ENCODE measurements around the gene AGAP2. TPM values are rescaled to one million over a fixed set of nuclear protein-coding genes. Genes with fewer than 3 reads are reported as not detected.

The AGAP2 gene
- total and polyA plus RNA-seq, 2 of the 8 experiments (the other 6 are each of a cell fraction or from before 2014, with no cell fraction given), result 1.5 TPM

DNA sequence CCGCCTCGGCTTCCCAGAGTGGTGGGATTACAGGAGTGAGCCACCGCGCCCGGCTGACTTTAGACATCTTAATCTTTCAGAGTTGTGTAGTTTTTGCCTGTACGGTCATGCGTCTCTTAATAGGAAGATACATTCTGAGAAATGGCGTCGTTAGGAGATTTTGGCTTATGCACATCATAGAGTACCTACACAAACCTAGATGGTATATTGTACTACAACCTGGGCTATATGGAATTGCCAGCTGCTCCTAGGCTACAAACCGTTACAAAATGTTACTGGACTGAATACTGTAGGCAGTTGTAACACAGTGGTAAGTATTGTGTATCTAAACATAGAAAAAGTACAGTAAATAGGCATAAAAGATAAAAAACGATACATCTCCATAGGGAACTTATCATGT, 45.3 kb upstream of the AGAP2 start (continued):
- TF ChIP-seq EP300 (IDR thresholded peaks at IDR 0.05; ENCODE audit: borderline replicate concordance in 1 of 2, low read depth in 2 of 2, low read length in 2 of 2) (no peak), HDAC6 (IDR thresholded peaks at IDR 0.05; ENCODE audit: low read depth, low read length) (no peak), BACH1 (IDR thresholded peaks at IDR 0.05; ENCODE audit: low read length) (no peak), PHF8 (conservative IDR thresholded peaks at IDR 0.05; ENCODE audit: low read depth, low read length) (no peak), JUN (IDR thresholded peaks at IDR 0.05; ENCODE audit: low read depth, low read length) (no peak), GTF2F1 (IDR thresholded peaks at IDR 0.05; ENCODE audit: borderline replicate concordance, low read depth, low read length) (no peak), TCF12 (IDR thresholded peaks at IDR 0.05; ENCODE audit: low read depth, low read length) (no peak), CTBP2 (IDR thresholded peaks at IDR 0.05; ENCODE audit: borderline replicate concordance, insufficient read depth, insufficient read length, low read length) (no peak)
